NB4 (cell line): ENCODE results near the gene OVOL3.

Experiments
- POLR2A ChIP-seq: IDR thresholded peaks from 2 replicates; pipeline ENCODE4 v1.6.1; 2011; ENCODE audit warnings: mild to moderate bottlenecking; ENCODE audit not compliant: insufficient read length; ENCODE audit errors: extremely low read depth
- TF ChIP-seq, protein P1 (sequence below): IDR thresholded peaks from one replicate; pipeline ENCODE4 v1.5.1; 2012; ENCODE audit warnings: low read depth, low read length

- no peak for TF ChIP-seq POLR2A
- TF ChIP-seq, protein P1, sequence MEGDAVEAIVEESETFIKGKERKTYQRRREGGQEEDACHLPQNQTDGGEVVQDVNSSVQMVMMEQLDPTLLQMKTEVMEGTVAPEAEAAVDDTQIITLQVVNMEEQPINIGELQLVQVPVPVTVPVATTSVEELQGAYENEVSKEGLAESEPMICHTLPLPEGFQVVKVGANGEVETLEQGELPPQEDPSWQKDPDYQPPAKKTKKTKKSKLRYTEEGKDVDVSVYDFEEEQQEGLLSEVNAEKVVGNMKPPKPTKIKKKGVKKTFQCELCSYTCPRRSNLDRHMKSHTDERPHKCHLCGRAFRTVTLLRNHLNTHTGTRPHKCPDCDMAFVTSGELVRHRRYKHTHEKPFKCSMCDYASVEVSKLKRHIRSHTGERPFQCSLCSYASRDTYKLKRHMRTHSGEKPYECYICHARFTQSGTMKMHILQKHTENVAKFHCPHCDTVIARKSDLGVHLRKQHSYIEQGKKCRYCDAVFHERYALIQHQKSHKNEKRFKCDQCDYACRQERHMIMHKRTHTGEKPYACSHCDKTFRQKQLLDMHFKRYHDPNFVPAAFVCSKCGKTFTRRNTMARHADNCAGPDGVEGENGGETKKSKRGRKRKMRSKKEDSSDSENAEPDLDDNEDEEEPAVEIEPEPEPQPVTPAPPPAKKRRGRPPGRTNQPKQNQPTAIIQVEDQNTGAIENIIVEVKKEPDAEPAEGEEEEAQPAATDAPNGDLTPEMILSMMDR: no peak
Observed at GRCh38 chr19:36093687-36094086, 17.3 kb upstream of the OVOL3 start.
